Right renal pelvis (tissue), 4 donors: ENCODE measurements around the gene KIFC3. TPM values are rescaled to one million over a fixed set of nuclear protein-coding genes. Genes with fewer than 3 reads are reported as not detected.
"Not testable (repeated sequence)": the region's sequence is repeated elsewhere in the genome, so short reads cannot be mapped to it uniquely, and the experiment has no call there.

Source experiments
- DNase-seq, 4 donors: peaks; one replicate each; pipeline ENCODE4 v3.0.0-alpha.2; 2013; ENCODE audit warnings: low read depth in 4 of 4, low spot score in 3 of 4, missing footprints in 1 of 4
- polyA plus RNA-seq, 4 donors: library from polyadenylated mRNA; unstranded; fragments of 120-200 nt; gene quantifications; one replicate each; pipeline ENCODE4 v1.2.1, GENCODE V29; 2013; ENCODE audit not compliant: insufficient read length in 4 of 4

Gene KIFC3
- polyA plus RNA-seq, 4 donors = 48.6 to 67.8 (median 50.9) TPM

- DNase-seq = no peak
Observed at GRCh38 chr16:57788252-57788841, 13.9 kb downstream of the KIFC3 start.

- DNase-seq = no peak
Observed at GRCh38 chr16:57787519-57787905, 14.8 kb downstream of the KIFC3 start.

GRCh38 chr16:57786632-57787518 lies 15.4 kb downstream of the KIFC3 start:
- no peak for DNase-seq

- DNase-seq = no peak
Observed at GRCh38 chr16:57785924-57786323, 16.4 kb downstream of the KIFC3 start.

- no peak for DNase-seq
Observed at GRCh38 chr16:57785385-57785784, 16.9 kb downstream of the KIFC3 start.

GRCh38 chr16:57784334-57784733 lies 18.0 kb downstream of the KIFC3 start:
- no peak for DNase-seq

GRCh38 chr16:57783883-57784282 lies 18.4 kb downstream of the KIFC3 start:
- no peak for DNase-seq

- no peak for DNase-seq
Observed at GRCh38 chr16:57783116-57783515, 19.2 kb downstream of the KIFC3 start.

GRCh38 chr16:57782607-57783055 lies 19.7 kb downstream of the KIFC3 start:
- DNase-seq = not testable (repeated sequence)

GRCh38 chr16:57781741-57782606 lies 20.3 kb downstream of the KIFC3 start:
- no peak for DNase-seq

GRCh38 chr16:57781349-57781740 lies 20.9 kb downstream of the KIFC3 start:
- no peak for DNase-seq

- not testable (repeated sequence) for DNase-seq
Observed at GRCh38 chr16:57779836-57780235, 22.5 kb downstream of the KIFC3 start.

- DNase-seq = no peak
Observed at GRCh38 chr16:57778658-57779057, 23.6 kb downstream of the KIFC3 start.

- peak in 1 of 4 donors; percentile 40 for DNase-seq
Observed at GRCh38 chr16:57775661-57776469, 26.4 kb downstream of the KIFC3 start.

GRCh38 chr16:57774705-57775285 lies 27.5 kb downstream of the KIFC3 start:
- DNase-seq = no peak

- no peak for DNase-seq
Observed at GRCh38 chr16:57773655-57774295, 28.5 kb downstream of the KIFC3 start.

GRCh38 chr16:57773019-57773418 lies 29.3 kb downstream of the KIFC3 start:
- DNase-seq = no peak

- DNase-seq = no peak
Observed at GRCh38 chr16:57771141-57771785, 31.0 kb downstream of the KIFC3 start.

GRCh38 chr16:57770361-57770760 lies 31.9 kb downstream of the KIFC3 start:
- DNase-seq = no peak
